PFSK-1 (cell line): ENCODE results near the gene CHMP5.

ENCODE experiments used
- FOXP2 ChIP-seq: optimal IDR thresholded peaks from 2 replicates; pipeline ENCODE3; 2011; ENCODE audit warnings: borderline replicate concordance, control low read depth, inconsistent platforms; ENCODE audit not compliant: insufficient read depth; ENCODE audit errors: extremely low read length, extremely low read depth
- POLR2AphosphoS5 ChIP-seq: IDR thresholded peaks from 2 replicates; pipeline ENCODE4 v1.6.1; 2012; ENCODE audit warnings: low read depth, mild to moderate bottlenecking, control low read depth, low read length, moderate library complexity
- SIN3A ChIP-seq: IDR thresholded peaks from 2 replicates; pipeline ENCODE4 v1.6.1; 2012; ENCODE audit warnings: mild to moderate bottlenecking, low read length, moderate library complexity, borderline replicate concordance; ENCODE audit not compliant: insufficient read depth
- TAF1 ChIP-seq: IDR thresholded peaks from 2 replicates; pipeline ENCODE4 v1.6.1; 2012; ENCODE audit warnings: low read length, control low read depth, borderline replicate concordance; ENCODE audit not compliant: insufficient read depth
- TF ChIP-seq, protein P1 (sequence below), 2 experiments: IDR thresholded peaks; 2 replicates each; pipeline versions ENCODE4 v1.6.1 to v1.8.0; 2011 to 2012; ENCODE audit warnings: low read depth in 2 of 2, low read length in 2 of 2, control low read depth in 1 of 2, inconsistent platforms in 1 of 2, mild to moderate bottlenecking in 1 of 2, moderate library complexity in 1 of 2; ENCODE audit not compliant: insufficient read depth in 1 of 2

DNA sequence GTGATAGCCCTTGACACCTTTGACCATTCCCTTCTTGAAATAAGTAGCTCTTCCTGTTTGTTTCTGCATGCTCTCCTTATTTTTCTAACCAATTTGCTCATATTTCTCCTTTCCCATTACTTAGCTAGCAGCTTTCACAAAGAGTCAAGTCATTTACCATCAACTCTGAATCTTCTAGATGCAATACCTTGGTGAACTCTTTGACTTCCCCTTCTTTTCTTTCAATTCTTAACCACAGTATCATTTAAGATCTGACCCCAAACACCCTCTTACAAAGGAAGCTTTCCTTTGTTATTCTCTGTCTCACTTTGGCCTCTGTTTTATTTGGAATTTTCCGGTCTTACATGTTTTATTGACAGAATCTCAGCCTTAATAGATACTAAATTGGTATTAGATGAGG, 39.5 kb downstream of the CHMP5 start:
- TF ChIP-seq POLR2AphosphoS5 (no peak), SIN3A (no peak), TAF1 (no peak), FOXP2 (no peak)
- TF ChIP-seq, protein P1, sequence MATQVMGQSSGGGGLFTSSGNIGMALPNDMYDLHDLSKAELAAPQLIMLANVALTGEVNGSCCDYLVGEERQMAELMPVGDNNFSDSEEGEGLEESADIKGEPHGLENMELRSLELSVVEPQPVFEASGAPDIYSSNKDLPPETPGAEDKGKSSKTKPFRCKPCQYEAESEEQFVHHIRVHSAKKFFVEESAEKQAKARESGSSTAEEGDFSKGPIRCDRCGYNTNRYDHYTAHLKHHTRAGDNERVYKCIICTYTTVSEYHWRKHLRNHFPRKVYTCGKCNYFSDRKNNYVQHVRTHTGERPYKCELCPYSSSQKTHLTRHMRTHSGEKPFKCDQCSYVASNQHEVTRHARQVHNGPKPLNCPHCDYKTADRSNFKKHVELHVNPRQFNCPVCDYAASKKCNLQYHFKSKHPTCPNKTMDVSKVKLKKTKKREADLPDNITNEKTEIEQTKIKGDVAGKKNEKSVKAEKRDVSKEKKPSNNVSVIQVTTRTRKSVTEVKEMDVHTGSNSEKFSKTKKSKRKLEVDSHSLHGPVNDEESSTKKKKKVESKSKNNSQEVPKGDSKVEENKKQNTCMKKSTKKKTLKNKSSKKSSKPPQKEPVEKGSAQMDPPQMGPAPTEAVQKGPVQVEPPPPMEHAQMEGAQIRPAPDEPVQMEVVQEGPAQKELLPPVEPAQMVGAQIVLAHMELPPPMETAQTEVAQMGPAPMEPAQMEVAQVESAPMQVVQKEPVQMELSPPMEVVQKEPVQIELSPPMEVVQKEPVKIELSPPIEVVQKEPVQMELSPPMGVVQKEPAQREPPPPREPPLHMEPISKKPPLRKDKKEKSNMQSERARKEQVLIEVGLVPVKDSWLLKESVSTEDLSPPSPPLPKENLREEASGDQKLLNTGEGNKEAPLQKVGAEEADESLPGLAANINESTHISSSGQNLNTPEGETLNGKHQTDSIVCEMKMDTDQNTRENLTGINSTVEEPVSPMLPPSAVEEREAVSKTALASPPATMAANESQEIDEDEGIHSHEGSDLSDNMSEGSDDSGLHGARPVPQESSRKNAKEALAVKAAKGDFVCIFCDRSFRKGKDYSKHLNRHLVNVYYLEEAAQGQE (IDR thresholded peaks at IDR 0.05; ENCODE audit: insufficient read depth in 1 of 2, low read depth in 2 of 2, low read length in 2 of 2): no peak
